HG02938 (cell line): Measurements from ENCODE around the gene TCF25.

ENCODE experiments used
- ATAC-seq: cut with Tn5 transposase; IDR thresholded peaks from one replicate; pipeline ENCODE4 v1.9.1; 2021; ENCODE audit warnings: mild to moderate bottlenecking, moderate library complexity; ENCODE audit not compliant: unreplicated experiment

Gene TCF25

DNA sequence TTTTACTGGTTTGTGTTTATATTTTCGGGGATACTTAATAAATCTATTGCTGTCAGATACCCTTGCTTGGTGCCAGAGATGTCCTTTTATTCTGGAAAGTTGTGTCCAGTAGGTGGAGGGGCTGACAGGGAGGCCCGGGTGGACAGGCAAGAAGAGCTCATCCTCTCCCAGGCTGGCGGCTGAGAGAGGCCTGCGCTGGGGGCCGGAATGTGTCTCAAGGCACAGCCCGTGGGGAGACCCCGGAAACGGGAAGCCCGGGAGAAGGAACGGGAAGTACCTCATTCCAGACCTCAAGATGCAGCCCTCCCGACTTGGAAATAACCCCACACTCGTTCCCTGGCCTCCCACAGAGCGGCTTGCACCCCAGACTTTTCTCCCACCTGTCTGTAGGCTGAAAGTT, 62.6 kb downstream of the TCF25 start:
- ATAC-seq: no peak

DNA sequence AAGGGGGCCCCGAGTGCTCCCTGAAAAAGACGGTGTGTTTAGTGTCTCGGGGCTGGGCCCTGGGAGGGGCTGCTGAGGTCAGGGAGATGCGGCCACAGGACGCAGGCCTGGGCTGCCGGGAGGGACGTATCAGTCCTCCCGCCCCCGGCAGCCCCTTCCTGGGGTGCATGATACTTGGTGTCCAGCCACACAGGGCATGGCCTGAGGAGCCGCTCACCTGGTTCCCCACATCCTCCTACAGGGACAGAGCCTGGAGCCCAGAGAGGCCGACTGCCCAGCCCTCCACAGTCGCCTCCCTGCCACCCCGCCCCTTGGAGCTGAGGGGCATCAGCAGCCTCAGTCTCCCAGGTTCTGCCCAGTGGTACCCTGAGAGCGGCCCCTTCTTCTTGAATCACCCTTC, 63.1 kb downstream of the TCF25 start:
- ATAC-seq: no peak

DNA sequence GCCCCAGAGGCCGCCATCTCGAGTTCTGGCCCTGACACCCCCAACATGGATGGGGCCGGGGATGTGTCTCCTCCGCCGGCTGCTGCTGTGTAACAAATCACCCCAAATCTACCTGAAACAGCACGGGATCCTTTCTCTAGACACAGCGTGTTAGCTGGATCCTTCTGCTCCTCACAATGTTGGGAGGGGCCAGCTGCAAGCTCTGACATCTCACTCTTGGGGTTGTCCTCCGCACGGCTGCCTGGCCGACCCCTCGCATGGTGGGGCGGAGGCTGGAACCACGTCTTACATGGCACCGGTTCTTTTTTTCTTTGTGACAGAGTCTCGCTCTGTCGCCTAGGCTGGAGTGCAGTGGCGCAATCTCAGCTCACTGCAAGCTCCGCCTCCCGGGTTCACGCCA, 63.6 kb downstream of the TCF25 start:
- ATAC-seq: no peak

DNA sequence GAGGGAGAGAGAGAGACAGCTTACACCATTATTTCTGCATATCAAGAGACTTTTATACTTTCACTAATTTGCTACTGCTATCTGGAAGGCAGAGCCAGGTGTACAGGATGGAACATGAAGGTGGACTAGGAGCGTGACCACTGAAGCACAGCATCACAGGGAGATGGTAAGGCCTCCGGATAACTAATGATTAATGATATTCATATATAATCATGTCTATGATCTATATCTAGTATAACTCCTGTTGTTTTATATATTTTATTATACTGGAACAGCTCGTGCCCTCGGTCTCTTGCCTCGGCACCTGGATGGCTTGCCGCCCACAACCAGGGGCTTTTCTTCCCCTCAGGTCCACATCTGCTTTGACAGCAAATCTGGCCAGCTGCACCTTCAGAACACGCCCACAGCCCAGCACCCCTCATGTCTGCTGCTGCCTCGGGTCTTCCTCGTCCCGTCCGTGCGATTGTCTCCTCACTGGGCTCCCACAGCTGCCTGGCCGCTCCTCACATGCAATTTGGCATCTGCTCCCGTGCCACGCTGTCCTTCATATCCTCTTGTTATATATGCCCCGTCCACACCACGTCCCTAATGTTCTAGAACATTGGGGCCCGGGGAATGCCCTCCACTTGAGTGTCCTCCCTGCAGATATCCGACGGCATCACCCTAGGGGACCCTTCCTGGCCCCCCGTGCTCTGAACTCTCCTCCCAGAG, 64.9 kb downstream of the TCF25 start:
- no peak for ATAC-seq

DNA sequence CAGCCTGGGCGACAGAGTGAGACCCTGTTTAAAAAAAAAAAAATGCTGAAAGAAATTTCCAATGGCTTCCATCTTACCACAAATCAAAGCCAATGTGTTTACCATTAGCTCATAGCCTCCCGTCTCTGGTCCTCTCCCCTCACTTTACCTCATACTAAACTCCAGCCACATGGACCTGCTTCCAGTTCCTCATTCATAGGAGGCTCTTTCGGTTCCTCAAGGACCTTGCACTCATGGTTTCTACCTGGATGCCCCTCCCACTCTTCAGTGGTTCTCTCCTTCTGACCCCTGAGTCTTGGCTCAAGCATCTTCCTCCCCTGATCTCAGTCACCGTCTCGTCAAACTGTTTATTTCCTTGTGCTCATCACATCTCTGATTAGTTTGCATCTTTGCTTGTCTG, 71.4 kb downstream of the TCF25 start:
- ATAC-seq: no peak

DNA sequence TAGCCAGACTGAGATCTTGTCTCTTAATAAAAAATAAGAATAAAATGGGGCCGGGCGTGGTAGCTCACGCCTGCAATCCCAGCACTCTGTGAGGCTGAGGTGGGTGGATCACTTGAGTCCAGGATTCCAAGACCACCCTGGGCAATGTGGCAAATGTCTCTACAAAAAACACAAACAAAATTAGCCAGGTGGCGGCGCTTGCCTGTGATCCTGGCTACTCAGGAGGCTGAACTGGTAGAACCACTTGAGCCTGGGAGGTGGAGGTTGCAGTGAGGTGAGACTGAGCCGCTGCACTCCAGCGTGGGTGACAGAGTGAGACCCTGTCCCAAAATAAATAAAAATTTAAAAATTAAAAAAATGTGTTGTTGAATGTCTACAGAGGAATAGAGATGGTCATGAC, 72.3 kb downstream of the TCF25 start:
- no peak for ATAC-seq

DNA sequence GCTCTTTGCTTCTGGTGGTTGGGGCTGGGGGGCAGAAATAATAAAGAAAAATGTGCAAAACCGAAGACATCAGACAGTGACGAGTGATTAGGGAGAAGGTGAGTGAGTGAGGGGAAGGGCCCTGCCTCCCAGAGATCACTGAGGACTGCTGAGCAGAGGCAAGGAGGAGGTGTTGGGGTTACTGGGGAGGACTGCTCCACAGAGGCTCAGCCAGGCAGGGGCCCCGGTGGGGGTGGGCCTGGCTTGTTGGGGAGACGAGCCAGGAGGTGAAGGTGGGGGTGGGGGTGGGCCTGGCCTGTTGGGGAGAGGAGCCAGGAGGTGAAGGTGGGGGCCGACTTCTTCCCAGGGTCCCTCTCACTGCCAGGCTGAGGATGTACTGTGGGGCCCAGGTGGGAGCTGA, 73.1 kb downstream of the TCF25 start:
- ATAC-seq: no peak

DNA sequence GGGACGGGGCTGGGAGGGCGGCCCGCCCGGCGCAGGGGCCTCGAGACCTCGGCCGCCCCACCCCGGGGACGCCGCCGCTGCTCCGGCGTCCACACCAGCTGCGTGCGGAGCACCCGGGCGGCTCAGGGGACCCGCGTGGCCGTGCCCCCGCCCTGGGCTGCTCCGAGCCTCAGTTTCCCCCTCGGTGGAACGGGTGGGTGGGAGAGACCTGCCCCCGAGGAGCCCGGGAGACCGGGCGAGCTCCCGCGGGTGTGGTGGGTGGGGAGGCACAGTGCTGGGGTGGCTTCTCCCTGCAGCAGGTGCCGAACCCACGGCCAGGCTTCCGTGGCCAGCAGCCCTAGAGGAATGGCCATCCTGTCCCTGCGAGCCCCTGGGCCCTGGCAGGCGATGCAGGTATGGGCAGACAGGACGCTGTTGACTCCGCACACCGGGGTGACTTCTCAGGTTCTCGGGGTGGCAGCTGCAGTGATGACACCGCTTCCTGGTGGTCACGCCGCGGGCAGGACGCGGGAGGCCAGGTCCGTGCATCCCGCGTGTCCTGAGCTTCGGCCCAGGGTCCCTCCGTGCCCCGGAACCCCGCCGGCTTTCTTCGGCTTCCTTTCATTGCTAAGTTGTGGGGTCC, 75.8 kb downstream of the TCF25 start:
- ATAC-seq: no peak

DNA sequence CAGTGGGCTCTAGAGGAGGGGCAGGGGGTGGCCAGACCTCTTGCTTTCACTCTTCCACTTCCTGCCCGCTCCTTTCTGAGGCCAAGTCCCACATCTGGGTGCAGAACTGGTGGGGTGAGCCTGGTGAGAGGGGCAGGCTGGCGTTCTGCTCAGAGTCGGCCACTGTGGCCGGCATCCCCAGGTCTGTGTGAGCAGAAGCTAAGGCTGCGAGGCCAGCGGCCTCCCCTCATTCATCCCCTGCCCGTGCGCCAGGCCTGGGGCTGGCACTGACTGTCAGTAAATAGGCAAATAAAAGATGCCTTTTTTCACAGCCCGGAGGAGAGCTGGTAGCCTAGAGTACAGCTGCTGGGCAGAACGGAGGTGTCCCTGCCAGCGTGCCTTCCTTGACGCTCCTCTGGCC, 76.4 kb downstream of the TCF25 start:
- no peak for ATAC-seq

DNA sequence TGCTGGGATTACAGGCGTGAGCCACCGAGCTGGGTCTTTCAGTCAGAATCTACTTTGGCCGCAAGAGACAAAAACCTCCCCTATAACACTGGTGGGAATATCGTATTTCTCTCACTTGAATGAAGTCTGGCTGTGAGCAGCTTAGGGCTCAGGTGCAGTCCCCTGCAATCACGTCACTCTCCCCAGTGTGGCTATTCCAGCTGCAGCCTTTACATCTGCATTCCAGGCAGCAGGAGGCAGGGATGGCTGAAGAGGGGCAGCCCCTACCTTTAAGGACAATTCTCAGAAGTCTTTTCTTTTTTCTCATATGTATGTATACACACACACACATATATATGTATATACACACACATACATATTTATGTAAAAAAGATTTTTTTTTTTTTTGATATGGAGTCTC, 78.1 kb downstream of the TCF25 start:
- no peak for ATAC-seq

DNA sequence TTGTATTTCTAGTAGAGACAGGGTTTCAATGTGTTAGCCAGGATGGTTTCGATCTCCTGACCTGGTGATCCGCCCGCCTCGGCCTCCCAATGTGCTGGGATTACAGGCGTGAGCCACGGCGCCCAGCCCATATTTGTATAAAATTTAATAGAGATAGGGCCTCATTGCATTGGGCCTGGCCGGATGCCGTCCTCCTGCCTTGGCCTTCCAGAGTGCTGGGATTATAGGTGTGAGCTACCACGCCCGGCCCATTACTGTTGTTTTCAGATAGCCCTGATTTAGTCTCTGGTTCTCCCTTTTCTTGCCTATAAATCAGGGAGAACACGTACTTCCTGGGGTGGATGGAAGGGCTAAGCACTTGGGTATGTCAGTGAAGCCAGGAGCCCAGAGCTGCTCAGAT, 78.7 kb downstream of the TCF25 start:
- no peak for ATAC-seq

DNA sequence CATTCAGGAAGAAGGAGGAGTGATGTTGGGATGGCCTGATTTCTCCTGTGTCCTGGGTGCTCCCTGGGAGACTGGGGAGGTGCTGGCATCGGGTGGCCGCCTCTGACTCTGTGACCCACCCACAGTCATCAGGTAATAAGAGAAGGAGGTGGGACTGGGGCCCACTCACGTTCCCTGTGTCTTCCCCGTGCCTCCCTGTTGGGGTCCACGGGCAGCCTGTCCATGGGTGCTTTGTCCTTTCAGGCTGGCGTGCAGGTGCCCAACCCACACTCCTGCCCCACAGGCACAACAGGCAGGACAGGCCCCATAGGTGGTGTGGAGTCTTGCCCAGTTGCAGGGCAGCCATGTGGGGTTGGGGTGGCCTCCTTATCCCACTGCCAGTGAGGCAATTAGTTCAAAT, 79.2 kb downstream of the TCF25 start:
- ATAC-seq: no peak

DNA sequence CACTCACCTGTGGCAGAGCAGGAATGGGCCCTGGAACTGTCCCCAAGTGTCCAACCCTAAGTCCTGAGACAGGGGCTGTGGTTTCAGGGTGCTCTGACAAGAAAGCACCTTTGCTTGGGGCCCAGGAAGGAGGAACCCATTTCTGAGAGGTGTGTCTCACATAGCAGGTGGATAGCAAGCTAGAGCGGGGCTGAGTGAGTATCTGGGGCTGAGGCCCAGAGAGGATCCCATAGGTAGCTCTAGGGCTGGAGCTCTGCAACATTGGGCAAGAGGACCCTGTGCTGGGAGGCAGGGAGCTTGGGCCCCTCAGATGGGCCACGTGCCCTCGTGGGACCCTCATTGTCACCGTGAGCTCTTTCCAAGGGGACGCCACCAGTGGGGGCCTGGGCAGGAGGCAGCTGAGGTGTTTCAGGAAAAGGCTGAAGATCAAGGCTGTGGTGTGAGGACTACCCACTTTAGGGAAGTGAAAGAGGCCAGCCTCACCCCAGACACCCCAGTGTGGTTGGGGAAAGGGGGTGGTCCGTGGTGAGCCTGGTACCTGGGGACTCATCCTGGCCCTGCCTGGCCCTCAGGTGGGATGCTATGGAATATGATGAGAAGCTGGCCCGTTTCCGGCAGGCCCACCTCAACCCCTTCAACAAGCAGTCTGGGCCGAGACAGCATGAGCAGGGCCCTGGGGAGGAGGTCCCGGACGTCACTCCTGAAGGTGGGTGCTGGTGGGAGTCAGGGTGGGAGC, 80.4 kb downstream of the TCF25 start:
- no peak for ATAC-seq

DNA sequence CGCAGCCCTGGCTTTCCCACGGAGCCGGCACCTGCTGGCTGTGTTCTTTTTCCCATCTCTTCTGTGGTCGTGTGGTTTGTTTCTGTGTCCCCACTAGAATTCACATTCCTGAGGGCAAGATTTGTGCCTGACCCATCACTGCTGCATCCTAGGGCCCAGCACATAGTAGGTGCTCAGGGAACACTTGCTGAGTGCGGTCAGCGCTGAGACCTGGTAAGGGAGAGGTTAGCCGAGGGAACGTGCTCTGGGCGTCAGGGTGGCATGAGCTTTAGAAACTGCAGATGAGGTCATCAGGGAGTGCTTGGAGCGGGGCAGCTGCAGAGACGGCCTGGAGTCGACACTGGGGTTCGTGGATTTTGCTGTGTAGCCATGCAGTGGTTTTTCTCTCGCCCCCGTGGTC, 81.1 kb downstream of the TCF25 start:
- no peak for ATAC-seq

DNA sequence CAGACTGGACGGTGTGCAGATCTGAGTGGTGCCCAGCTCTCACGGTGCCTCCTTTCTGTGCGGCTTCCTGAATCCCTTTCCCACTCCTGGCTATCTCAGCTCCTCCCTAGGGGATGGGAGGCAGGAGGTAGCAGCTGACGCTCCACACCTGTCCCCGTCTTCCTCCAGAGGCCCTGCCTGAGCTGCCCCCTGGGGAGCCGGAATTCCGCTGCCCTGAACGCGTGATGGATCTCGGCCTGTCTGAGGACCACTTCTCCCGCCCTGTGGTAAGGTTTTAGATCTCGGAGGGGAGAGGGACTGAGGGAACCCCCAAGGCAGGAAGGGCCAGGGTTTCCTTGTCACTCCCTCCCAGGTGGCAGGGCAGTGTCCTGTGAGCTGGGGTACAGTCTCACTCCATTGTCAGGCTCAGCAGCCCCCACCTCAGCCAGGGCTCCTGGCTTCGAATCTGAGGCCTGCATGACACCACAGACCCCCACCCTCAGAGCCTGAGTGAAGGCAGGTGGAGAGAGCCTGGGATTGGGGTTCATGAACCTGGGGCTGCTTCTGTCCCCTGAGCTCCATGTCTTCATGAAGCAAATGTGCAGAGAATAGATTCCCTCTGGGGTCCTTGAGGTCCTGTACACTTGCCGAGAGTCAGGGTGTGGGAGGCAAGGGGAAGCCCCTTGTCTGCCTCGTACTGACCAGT, 81.8 kb downstream of the TCF25 start:
- no peak for ATAC-seq

DNA sequence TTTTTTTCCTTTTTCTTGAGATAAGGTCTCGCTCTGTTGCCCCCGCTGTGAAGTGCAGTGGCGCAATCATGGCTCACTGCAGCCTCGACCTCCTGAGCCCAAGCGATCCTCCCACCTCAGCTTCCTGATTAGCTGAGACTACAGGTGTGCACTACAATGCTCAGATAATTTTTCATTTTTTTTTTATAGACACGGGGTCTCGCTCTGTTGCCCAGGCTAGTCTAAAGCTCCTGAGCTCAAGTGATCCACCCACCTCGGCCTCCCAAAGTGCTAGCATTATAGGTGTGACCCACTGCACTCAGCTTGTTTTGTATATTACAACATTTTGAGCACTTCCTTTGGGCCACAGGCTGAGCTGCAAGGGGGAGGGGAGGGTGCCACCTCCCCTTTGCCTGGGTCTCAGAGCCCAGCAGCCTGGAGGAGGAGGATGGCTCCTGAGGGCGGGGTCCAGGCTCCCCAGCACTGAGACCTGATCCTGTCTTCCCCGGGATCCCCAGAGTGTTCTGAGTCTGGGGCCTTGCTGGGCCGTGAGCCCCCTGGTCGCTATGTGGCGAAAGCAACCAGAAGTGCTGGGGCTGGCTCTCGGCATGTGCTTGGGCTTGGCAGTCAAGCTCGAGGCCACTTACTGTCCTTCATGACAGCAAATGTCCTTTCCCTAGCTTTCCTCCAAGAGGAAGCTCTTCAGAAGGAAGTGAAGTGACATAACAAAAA, 83.3 kb downstream of the TCF25 start:
- ATAC-seq: no peak

DNA sequence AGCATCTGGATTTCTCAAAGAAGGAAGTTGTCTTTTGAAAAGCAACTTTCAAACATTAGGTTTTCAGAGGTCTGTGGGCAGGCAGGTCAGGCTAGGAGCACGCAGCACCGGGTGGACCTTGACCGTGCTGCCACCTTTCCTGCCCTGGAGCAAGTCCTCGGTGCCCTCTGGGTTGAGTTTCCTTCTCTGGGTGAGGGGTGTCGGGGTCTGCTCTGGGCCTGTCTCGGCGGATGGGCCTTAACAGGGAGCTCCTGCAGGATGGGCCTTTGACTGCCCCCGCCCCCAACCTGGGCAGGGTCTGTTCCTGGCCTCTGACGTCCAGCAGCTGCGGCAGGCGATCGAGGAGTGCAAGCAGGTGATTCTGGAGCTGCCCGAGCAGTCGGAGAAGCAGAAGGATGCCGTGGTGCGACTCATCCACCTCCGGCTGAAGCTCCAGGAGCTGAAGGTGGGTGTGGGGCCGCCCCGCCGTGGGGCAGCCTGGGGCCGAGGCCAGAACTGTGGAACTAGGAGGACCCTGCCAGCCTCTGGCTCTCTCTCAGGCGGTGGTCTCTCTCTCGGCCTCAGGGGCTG, 83.9 kb downstream of the TCF25 start:
- ATAC-seq: no peak

DNA sequence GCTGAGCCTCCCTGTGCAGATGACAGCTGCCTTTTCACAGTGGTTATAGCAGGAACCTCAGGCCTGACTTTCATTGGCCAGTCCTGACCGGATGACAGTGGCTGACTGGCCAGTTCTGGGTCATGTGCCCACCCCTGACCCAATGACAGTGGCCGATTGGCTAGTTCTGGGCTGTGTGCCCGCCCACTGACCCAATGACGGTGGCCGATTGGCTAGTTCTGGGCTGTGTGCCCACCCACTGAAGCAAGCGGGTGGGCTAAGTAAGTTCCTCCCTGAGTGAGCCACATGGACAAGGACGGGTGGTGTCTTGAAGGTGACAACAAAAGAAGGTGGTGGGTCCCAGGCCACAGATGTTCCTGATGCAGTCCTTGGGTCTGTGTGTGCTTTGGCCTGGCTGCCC, 84.7 kb downstream of the TCF25 start:
- ATAC-seq: no peak

DNA sequence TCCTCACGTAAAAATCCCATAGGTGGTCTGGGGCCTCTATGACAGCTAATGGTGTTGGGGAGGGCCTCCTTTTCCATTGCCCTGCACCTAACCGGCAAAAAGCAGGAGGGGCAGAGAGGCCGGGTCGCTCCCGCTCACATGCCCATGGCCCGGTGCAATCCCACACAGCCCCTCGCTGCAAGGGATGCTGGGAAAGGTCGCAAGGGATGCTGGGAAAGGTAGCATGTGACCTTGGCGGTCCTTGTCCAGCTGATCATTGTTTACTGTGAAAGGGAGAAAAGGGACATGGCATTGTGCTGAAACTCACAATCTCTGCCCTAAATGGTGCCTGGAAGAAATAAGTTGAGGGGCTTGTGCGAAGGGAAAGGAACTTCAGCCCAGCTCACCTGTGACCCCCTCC, 85.2 kb downstream of the TCF25 start:
- ATAC-seq: no peak

DNA sequence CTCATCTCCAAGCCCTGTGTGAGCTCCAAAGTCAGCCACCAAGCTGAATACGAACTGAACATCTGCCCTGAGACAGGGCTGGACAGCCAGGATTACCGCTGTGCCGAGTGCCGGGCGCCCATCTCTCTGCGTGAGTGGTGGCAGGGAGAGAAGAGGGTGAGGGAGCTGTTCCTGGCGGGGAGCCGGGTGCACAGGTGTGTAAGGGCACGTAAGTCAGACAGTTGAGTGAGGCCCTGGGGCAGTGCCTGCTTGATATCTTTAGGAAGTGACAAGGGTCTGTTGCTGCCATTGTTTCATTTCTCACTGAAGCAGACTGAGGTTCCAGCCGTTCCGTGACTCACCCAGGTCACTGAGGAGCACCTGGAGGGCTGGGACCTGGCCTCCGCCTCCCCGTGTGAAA, 87.6 kb downstream of the TCF25 start:
- no peak for ATAC-seq
